Body of pancreas (tissue), 4 donors: Measurements from ENCODE around the gene SEC14L6. TPM values are rescaled to one million over a fixed set of nuclear protein-coding genes. Genes with fewer than 3 reads are reported as not detected.

ENCODE experiments used
- ATAC-seq: fragments of 150-250 bp; one replicate; pipeline ENCODE4 v1.9.1; 2016
- DNase-seq, 4 donors: peaks; one replicate each; pipeline ENCODE4 v3.0.0-alpha.2; 2019
- H3K27ac ChIP-seq, 4 donors: fragments of 200-600 bp; sonication (generic); 1 replicate in 3 of 4; 2 replicates in 1 of 4; pipeline versions ENCODE4 v1.5.1 to v1.6.1; 2016 to 2019; ENCODE audit warnings: mild to moderate bottlenecking in 1 of 4, mixed read lengths in 1 of 4, moderate library complexity in 1 of 4
- H3K27me3 ChIP-seq, 2 donors: fragments of 200-600 bp; sonication (generic); one replicate each; pipeline ENCODE4 v1.6.0; 2016; ENCODE audit warnings: mild to moderate bottlenecking in 1 of 2
- H3K36me3 ChIP-seq, 2 donors: fragments of 200-600 bp; sonication (generic); replicated peaks in 1 of 2; 2 replicates each; pipeline ENCODE4 v1.5.1; 2016; ENCODE audit warnings: low read depth in 2 of 2; ENCODE audit not compliant: insufficient read depth in 1 of 2
- H3K4me1 ChIP-seq: fragments of 200-600 bp; sonication (generic); one replicate; pipeline ENCODE4 v1.6.0; 2016
- H3K4me3 ChIP-seq, 2 donors: fragments of 200-600 bp; sonication (generic); 1 replicate in 1 of 2; 2 replicates in 1 of 2; pipeline ENCODE4 v1.5.1; 2016 to 2019
- H3K9me3 ChIP-seq, 3 donors: fragments of 200-600 bp; sonication (generic); 1 replicate in 2 of 3; 2 replicates in 1 of 3; pipeline ENCODE4 v1.5.1; 2016
- CTCF ChIP-seq, 7 experiments: fragments of 450-650 bp in 4 of 7; fragments of 200-600 bp in 3 of 7; sonication (generic) in 3 of 7; IDR thresholded peaks; one replicate each; pipeline ENCODE4 v1.5.1; 2016 to 2019; ENCODE audit warnings: antibody characterized with exemption in 7 of 7
- POLR2A ChIP-seq, 3 donors: fragments of 450-650 bp; IDR thresholded peaks; one replicate each; pipeline ENCODE4 v1.6.1; 2016; ENCODE audit warnings: antibody characterized with exemption in 3 of 3, mild to moderate bottlenecking in 2 of 3
- WGBS, 2 donors: methylation state at CpG; one replicate each; pipeline ENCODE4 v1.1.5; 2017; 5-methylcytosine and 5-hydroxymethylcytosine counted together
- intact Hi-C: fragments of 100-400 bp; cut with DNase I; formaldehyde crosslinking; loops from one replicate; pipeline ENCODE4 v1.15.1; 2023
- total RNA-seq, 2 donors: library from RNA; depleted of rRNA; stranded (reverse); fragments of >200 nt; gene quantifications; one replicate each; pipeline ENCODE4 v1.1.0, GENCODE V29; 2016

SEC14L6 gene
- total RNA-seq, 2 donors from 2014 or later: 0.99 to 2.1 TPM

- Histone ChIP-seq H3K36me3 (no peaks in the 10 kb centered on the region), H3K27ac (no peak overlapping the region), H3K4me1 (no peaks in the 10 kb centered on the region), H3K9me3 (no peaks in the 10 kb centered on the region), H3K4me3 (no peak overlapping the region), H3K27me3 (no peaks in the 10 kb centered on the region)
- no peak for ATAC-seq
- intact Hi-C loops: no loop called here
- no peak for TF ChIP-seq POLR2A (IDR thresholded peaks at IDR 0.05)
- 58 to 74% methylated on average over 3 to 5 of the region's 5 CpGs for WGBS, 2 donors
- no peak for DNase-seq
Measured at GRCh38 chr22:30521368-30522156, 25.0 kb downstream of the SEC14L6 start.

GRCh38 chr22:30519842-30520425, 26.6 kb downstream of the SEC14L6 start:
- TF ChIP-seq POLR2A (IDR thresholded peaks at IDR 0.05) (no peak), CTCF (IDR thresholded peaks at IDR 0.05) (no peak)
- ATAC-seq (no peak), DNase-seq (no peak)
- no peaks in the 10 kb centered on the region for H3K36me3 ChIP-seq
- WGBS, 2 donors: 83 to 85% methylated on average over 7 of the region's 7 CpGs
- H3K27ac ChIP-seq: no peak overlapping the region
- no peaks in the 10 kb centered on the region for H3K4me1 ChIP-seq
- no peaks in the 10 kb centered on the region for H3K9me3 ChIP-seq
- intact Hi-C loops: no loop called here
- no peak overlapping the region for H3K4me3 ChIP-seq
- no peaks in the 10 kb centered on the region for H3K27me3 ChIP-seq

GRCh38 chr22:30516731-30517130, 29.8 kb downstream of the SEC14L6 start:
- Histone ChIP-seq H3K27me3 (no peaks in the 10 kb centered on the region), H3K27ac (no peak overlapping the region), H3K4me1 (no peaks in the 10 kb centered on the region), H3K4me3 (no peak overlapping the region), H3K9me3 (no peaks in the 10 kb centered on the region), H3K36me3 (no peaks in the 10 kb centered on the region)
- ATAC-seq (no peak), DNase-seq (no peak)
- intact Hi-C loops: no loop called here
- TF ChIP-seq POLR2A (IDR thresholded peaks at IDR 0.05) (no peak), CTCF (IDR thresholded peaks at IDR 0.05) (no peak)
- 77 to 90% methylated on average over 5 of the region's 5 CpGs for WGBS, 2 donors

- intact Hi-C loops: no loop called here
- no peak for TF ChIP-seq CTCF (IDR thresholded peaks at IDR 0.05)
- no peak for TF ChIP-seq POLR2A (IDR thresholded peaks at IDR 0.05)
- Histone ChIP-seq H3K4me1 (no peaks in the 10 kb centered on the region), H3K27ac (no peak overlapping the region), H3K4me3 (no peak overlapping the region), H3K27me3 (no peaks in the 10 kb centered on the region), H3K36me3 (no peaks in the 10 kb centered on the region), H3K9me3 (no peaks in the 10 kb centered on the region)
- WGBS, 2 donors: 82 to 84% methylated on average over 6 of the region's 6 CpGs
- no peak for ATAC-seq
- no peak for DNase-seq
Measured at GRCh38 chr22:30516273-30516672, 30.3 kb downstream of the SEC14L6 start.

- no peak for TF ChIP-seq POLR2A (IDR thresholded peaks at IDR 0.05)
- Histone ChIP-seq H3K27me3 (no peaks in the 10 kb centered on the region), H3K36me3 (no peaks in the 10 kb centered on the region), H3K27ac (no peak overlapping the region), H3K4me1 (no peaks in the 10 kb centered on the region), H3K4me3 (no peak overlapping the region), H3K9me3 (no peaks in the 10 kb centered on the region)
- ATAC-seq (no peak), DNase-seq (no peak)
- intact Hi-C loops: no loop called here
- 76 to 83% methylated on average over 1 to 4 of the region's 4 CpGs for WGBS, 2 donors
Measured at GRCh38 chr22:30514252-30514651, 32.3 kb downstream of the SEC14L6 start.
